ENCODE data around the gene EDA2R.

Gene EDA2R

DNA sequence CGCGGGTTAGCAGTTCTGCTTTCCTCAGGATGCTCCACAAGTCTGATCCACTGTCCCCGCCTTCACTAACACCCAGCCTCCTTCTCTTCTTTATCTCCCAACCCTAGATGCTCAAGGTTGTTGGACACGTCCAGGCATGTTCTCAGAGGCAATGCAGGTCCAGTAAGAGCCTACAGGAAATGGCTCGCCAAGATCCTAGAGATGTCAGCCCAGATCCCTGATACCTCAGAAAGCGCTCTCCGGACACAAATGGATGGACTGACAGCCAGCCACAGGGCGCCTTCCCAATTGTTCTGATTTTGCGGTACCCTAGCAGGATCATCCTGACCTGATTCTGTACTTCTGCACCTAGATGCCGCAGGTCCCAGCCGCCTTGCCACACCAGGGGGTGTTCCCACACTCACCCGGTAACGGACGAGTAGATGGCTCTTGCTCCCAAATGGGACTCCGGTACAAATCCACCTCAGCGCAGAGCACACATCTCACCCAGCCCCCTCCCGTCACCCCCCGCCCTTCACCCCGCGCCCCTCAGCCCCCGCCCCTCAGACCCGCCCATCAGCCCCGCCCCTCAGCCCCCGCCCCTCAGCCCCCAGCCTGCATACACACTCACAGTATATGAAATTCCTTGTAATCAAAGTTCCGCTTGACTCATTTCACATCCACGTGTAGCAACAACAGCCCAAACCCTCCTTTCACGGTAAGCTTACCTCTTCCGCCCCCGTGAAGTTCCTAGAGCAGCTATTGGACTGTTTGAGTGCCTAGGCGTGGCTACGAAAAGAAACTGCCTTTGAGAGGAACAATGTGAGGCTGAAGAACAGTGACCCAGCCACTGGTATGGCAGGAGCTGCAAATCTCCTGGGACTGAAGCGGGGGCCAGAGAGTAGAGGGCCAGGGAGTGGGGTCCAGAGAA lies at the start of gene EDA2R:
EDA2R (minus strand) TSS at position 488 of the 910 bp plus-strand sequence. CDS start 23,058 bp downstream, outside the sequence.
- DNase-seq (ENCODE audit: extremely low spot score, insufficient read length, low read depth) (peak; percentile 15), FAIRE-seq (peak; percentile 93)

GRCh38 chrX:66684196-66684595 lies 45.3 kb upstream of the EDA2R start:
- DNase-seq (ENCODE audit: extremely low spot score, insufficient read length, low read depth) = no peak
- FAIRE-seq = no peak

GRCh38 chrX:66680451-66680850 lies 41.6 kb upstream of the EDA2R start:
- FAIRE-seq (no peak), DNase-seq (ENCODE audit: extremely low spot score, insufficient read length, low read depth) (no peak)

DNA sequence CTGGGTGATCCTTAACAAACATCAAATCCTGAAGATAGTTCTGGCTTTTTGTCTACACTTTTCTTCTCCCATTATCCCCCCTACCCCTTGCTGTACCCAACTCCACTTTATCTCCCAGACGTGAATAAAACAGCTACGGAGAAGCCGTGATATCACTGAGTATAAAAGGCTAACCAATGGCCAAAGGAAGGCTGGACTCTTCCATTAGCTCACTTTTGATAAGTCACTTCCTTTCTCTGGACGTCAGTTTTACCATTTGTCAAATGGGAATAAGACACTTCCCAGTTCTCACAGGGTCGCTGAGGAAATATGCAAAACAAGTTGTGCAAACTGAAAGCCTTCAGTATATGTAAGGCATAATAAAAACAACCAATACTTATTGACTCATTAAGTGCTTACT lies 38.6 kb upstream of the EDA2R start:
- DNase-seq (ENCODE audit: extremely low spot score, insufficient read length, low read depth) (no peak), FAIRE-seq (no peak)

- no peak for FAIRE-seq
- DNase-seq (ENCODE audit: extremely low spot score, insufficient read length, low read depth) = no peak
Measured at GRCh38 chrX:66676990-66677389, 38.1 kb upstream of the EDA2R start.

DNA sequence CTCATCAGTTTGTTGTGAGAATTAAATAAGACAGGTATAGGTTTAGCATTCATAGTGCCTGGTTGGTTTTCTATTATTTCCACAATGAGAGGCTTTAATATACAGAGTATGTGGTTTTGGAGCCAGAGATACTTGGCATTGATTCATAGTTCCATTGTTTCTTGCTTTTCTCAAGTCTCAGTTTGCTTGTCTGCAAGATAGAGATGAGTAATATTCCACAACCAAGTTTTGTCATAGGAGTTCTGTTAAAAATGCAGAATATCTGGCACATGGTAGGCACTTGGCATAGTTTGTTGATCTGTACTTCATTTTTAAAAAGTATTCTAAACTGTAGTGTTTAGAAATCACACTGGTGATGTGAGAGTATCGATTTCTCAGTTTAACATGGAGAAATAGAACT lies 37.5 kb upstream of the EDA2R start:
- DNase-seq (ENCODE audit: extremely low spot score, insufficient read length, low read depth) (no peak), FAIRE-seq (no peak)

- DNase-seq (ENCODE audit: extremely low spot score, insufficient read length, low read depth) (no peak), FAIRE-seq (no peak)
Measured at GRCh38 chrX:66675541-66675940, 36.7 kb upstream of the EDA2R start.

DNA sequence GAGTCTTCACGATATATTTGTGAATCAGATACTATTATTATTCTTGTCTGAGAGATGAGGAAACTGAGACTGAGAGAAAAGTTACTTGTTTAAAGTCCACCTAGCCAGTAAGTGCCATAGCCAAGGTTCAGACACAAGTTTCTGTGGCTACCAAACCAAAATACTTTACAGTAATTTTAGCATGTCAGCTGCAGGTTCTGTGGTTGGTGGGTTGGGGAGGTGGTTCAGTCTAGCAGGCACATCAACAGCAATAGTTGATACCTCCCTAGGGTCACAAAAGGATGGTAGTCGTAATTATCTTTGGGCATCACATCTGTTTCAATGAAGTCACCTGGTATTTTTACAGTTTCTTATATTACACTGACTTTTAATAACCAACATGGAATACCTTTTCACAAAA lies 35.6 kb upstream of the EDA2R start:
- DNase-seq (ENCODE audit: extremely low spot score, insufficient read length, low read depth) = no peak
- FAIRE-seq = no peak

DNA sequence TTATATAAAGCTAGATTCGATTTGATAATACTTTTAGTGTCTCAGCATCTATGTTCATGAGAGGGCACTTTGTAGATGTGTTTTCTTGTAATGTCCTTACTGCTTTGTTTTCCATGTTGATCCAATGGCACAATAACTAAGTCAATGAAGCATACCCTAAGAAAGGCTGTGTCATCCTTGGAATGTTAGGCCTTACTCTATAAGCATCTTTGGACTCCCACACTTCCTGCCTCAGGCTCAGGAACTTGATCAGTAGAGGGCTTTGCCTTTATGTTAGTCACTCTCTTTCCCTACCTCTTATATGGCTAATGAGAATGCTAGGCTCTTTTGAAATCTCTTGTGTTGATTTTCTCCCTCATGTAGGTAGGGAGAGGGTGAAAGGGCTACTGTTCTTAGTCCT lies 33.2 kb upstream of the EDA2R start:
- DNase-seq (ENCODE audit: extremely low spot score, insufficient read length, low read depth) (no peak), FAIRE-seq (no peak)

GRCh38 chrX:66654411-66654810 lies 15.5 kb upstream of the EDA2R start:
- no peak for DNase-seq (ENCODE audit: extremely low spot score, insufficient read length, low read depth)
- no peak for FAIRE-seq

- no peak for DNase-seq (ENCODE audit: extremely low spot score, insufficient read length, low read depth)
- FAIRE-seq = no peak
Measured at GRCh38 chrX:66635360-66635759, 3.5 kb downstream of the EDA2R start.

DNA sequence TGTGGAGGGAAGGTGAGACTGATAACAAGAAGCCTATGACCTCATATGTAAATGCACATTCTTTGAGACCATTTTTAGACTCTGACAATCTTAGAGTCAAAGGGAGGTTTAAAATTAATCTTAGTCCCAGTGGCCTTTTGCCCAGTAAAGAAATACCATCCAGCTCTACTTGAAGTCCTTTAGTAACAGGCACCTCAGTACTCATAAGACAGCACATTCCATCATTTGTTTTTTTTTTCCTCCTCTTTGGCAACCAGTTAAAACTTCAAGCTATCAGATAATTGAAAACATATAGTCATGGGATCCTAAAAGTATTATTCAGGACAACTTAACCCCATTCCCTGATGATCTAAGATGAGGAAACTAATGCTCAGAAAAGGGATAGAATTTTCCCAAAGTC lies 4.6 kb downstream of the EDA2R start:
- DNase-seq (ENCODE audit: extremely low spot score, insufficient read length, low read depth) (no peak), FAIRE-seq (no peak)

GRCh38 chrX:66633541-66633940 lies 5.3 kb downstream of the EDA2R start:
- FAIRE-seq = no peak
- no peak for DNase-seq (ENCODE audit: extremely low spot score, insufficient read length, low read depth)

GRCh38 chrX:66632981-66633380 lies 5.9 kb downstream of the EDA2R start:
- FAIRE-seq = no peak
- no peak for DNase-seq (ENCODE audit: extremely low spot score, insufficient read length, low read depth)

GRCh38 chrX:66632473-66632872 lies 6.4 kb downstream of the EDA2R start:
- FAIRE-seq = no peak

GRCh38 chrX:66625525-66625924 lies 13.4 kb downstream of the EDA2R start:
- FAIRE-seq (peak; percentile 86), DNase-seq (ENCODE audit: extremely low spot score, insufficient read length, low read depth) (no peak)

More at GRCh38 chrX:66632473-66632872, 6.4 kb downstream of the EDA2R start:
- no peak for DNase-seq (ENCODE audit: extremely low spot score, insufficient read length, low read depth)

- peak; percentile 38 for FAIRE-seq
- DNase-seq (ENCODE audit: extremely low spot score, insufficient read length, low read depth) = no peak
Measured at GRCh38 chrX:66622209-66622608, 16.7 kb downstream of the EDA2R start.

GRCh38 chrX:66616944-66617343 lies 21.9 kb downstream of the EDA2R start:
- FAIRE-seq = no peak
- DNase-seq (ENCODE audit: extremely low spot score, insufficient read length, low read depth) = no peak

DNA sequence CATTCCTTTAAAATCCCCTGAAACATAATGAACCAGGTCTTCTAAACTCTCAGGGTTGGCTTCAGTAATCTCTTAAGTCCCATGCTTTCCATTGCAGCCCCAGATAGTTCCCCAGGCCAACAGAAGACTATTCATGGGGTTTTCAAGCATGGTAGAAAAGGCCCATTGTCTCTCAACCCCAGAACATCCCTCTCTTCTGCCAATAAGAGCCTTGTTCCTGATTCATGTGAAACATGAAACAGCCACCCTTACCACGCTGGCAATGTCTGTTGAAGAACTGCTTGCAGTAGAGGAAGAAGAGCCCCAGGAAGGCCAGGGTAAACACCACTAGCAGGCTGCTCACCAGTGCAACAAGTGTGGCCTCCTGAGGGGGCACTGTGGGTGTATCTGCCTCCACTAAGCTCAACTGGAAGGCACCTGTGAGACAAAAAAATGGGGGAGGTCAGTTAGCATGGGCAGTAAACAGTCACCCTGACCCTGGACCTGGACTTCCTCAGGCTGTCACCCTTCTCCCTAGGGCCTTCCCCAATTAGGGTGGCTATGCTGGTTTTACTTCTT lies 36.4 kb downstream of the EDA2R start:
- DNase-seq (ENCODE audit: extremely low spot score, insufficient read length, low read depth) = no peak
- no peak for FAIRE-seq

DNA sequence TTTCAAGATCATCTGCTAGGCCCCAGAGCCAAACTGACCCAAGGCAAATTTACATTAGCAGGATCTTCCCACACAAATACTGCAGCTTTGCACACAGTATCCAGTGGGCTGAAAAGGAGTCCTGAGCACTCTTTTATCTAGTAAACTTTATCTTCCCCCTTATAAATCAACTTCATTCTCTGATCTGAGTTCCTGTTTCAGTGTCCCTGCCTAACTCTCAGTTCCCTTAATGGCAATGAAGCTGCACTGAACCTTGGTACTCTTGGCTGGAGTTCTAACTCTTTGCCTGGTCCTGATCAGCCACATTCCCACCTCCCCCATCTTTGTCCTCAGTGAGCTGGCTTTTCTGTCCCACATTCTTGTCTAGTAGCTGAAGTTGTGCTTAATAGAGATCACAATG lies 37.4 kb downstream of the EDA2R start:
- no peak for DNase-seq (ENCODE audit: extremely low spot score, insufficient read length, low read depth)

GRCh38 chrX:66579219-66579618 lies 59.7 kb downstream of the EDA2R start:
- no peak for FAIRE-seq
- DNase-seq (ENCODE audit: extremely low spot score, insufficient read length, low read depth) = no peak

More for the DNA sequence above, 37.4 kb downstream of the EDA2R start:
- FAIRE-seq = no peak

DNA sequence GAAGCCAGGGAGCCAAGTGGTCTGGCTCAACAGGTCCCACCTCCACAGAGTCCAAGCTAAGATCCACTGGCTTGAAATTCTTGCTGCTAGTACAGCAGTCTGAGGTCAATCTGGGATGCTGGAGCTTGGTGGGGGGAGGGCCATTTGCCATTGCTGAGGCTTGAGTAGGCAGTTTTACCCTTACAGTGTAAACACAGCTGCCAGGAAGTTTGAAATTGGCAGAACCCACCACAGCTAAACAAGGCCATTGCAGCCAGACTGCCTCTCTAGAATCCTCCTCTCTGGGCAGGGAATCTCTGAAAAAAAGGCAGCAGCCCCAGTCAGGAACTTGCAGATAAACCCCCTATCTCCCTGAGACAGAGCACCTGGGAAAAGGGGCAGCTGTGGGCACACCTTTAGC lies 84.9 kb downstream of the EDA2R start:
- no peak for FAIRE-seq
- DNase-seq (ENCODE audit: extremely low spot score, insufficient read length, low read depth) = no peak
